Body of pancreas (tissue), 4 donors: Measurements from ENCODE around the gene BMP7. TPM values are rescaled to one million over a fixed set of nuclear protein-coding genes. Genes with fewer than 3 reads are reported as not detected.
"Not testable (repeated sequence)": the region's sequence is repeated elsewhere in the genome, so short reads cannot be mapped to it uniquely, and the experiment has no call there.

Experiments
- ATAC-seq: fragments of 150-250 bp; one replicate; pipeline ENCODE4 v1.9.1; 2016
- DNase-seq, 4 donors: peaks; one replicate each; pipeline ENCODE4 v3.0.0-alpha.2; 2019
- H3K27ac ChIP-seq, 4 donors: fragments of 200-600 bp; sonication (generic); 1 replicate in 3 of 4; 2 replicates in 1 of 4; pipeline versions ENCODE4 v1.5.1 to v1.6.1; 2016 to 2019; ENCODE audit warnings: mild to moderate bottlenecking in 1 of 4, mixed read lengths in 1 of 4, moderate library complexity in 1 of 4
- H3K27me3 ChIP-seq, 2 donors: fragments of 200-600 bp; sonication (generic); one replicate each; pipeline ENCODE4 v1.6.0; 2016; ENCODE audit warnings: mild to moderate bottlenecking in 1 of 2
- H3K36me3 ChIP-seq, 2 donors: fragments of 200-600 bp; sonication (generic); replicated peaks in 1 of 2; 2 replicates each; pipeline ENCODE4 v1.5.1; 2016; ENCODE audit warnings: low read depth in 2 of 2; ENCODE audit not compliant: insufficient read depth in 1 of 2
- H3K4me1 ChIP-seq: fragments of 200-600 bp; sonication (generic); one replicate; pipeline ENCODE4 v1.6.0; 2016
- H3K4me3 ChIP-seq, 2 donors: fragments of 200-600 bp; sonication (generic); 1 replicate in 1 of 2; 2 replicates in 1 of 2; pipeline ENCODE4 v1.5.1; 2016 to 2019
- H3K9me3 ChIP-seq, 3 donors: fragments of 200-600 bp; sonication (generic); 1 replicate in 2 of 3; 2 replicates in 1 of 3; pipeline ENCODE4 v1.5.1; 2016
- POLR2A ChIP-seq, 3 donors: fragments of 450-650 bp; IDR thresholded peaks; one replicate each; pipeline ENCODE4 v1.6.1; 2016; ENCODE audit warnings: antibody characterized with exemption in 3 of 3, mild to moderate bottlenecking in 2 of 3
- WGBS, 2 donors: methylation state at CpG; one replicate each; pipeline ENCODE4 v1.1.5; 2017; 5-methylcytosine and 5-hydroxymethylcytosine counted together
- intact Hi-C: fragments of 100-400 bp; cut with DNase I; formaldehyde crosslinking; loops from one replicate; pipeline ENCODE4 v1.15.1; 2023
- total RNA-seq, 2 donors: library from RNA; depleted of rRNA; stranded (reverse); fragments of >200 nt; gene quantifications; one replicate each; pipeline ENCODE4 v1.1.0, GENCODE V29; 2016
- TF ChIP-seq, protein P1 (sequence below), 7 experiments: fragments of 450-650 bp in 4 of 7; fragments of 200-600 bp in 3 of 7; sonication (generic) in 3 of 7; IDR thresholded peaks; one replicate each; pipeline ENCODE4 v1.5.1; 2016 to 2019; ENCODE audit warnings: antibody characterized with exemption in 7 of 7

Gene BMP7
- total RNA-seq, 2 donors from 2014 or later: 4.2 TPM; not detected in 1

DNA sequence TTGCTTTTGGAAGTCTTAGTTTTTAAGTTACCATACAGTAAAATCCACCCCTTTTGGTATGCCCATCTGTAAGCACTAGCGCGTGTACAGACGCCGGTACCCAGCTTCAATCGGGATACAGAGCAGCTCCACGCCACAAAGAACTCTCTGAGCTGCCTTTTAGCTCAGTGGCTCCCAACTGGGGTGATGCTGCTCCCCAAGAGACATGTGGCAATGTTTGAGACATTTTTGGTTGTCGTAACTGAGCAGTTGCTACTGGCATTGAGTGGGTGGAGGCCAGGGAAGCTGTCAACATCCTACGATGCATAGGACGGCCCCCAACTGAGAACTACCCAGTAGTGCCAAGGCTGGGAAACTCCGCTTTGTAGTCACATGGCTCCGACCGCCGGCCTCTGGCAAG lies 73.3 kb downstream of the BMP7 start:
- Histone ChIP-seq H3K4me3 (no peak overlapping the region), H3K9me3 (no peaks in the 10 kb centered on the region), H3K27ac (no peak overlapping the region), H3K36me3 (no peaks in the 10 kb centered on the region), H3K4me1 (peaks cover 12% of the 10 kb centered on the region), H3K27me3 (no peaks in the 10 kb centered on the region)
- TF ChIP-seq, protein P1, sequence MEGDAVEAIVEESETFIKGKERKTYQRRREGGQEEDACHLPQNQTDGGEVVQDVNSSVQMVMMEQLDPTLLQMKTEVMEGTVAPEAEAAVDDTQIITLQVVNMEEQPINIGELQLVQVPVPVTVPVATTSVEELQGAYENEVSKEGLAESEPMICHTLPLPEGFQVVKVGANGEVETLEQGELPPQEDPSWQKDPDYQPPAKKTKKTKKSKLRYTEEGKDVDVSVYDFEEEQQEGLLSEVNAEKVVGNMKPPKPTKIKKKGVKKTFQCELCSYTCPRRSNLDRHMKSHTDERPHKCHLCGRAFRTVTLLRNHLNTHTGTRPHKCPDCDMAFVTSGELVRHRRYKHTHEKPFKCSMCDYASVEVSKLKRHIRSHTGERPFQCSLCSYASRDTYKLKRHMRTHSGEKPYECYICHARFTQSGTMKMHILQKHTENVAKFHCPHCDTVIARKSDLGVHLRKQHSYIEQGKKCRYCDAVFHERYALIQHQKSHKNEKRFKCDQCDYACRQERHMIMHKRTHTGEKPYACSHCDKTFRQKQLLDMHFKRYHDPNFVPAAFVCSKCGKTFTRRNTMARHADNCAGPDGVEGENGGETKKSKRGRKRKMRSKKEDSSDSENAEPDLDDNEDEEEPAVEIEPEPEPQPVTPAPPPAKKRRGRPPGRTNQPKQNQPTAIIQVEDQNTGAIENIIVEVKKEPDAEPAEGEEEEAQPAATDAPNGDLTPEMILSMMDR (IDR thresholded peaks at IDR 0.05): no peak
- no peak for TF ChIP-seq POLR2A (IDR thresholded peaks at IDR 0.05)
- 88 to 91% methylated on average over 13 of the region's 13 CpGs for WGBS, 2 donors
- ATAC-seq: no peak
- intact Hi-C loops: no loop called here
- no peak for DNase-seq

DNA sequence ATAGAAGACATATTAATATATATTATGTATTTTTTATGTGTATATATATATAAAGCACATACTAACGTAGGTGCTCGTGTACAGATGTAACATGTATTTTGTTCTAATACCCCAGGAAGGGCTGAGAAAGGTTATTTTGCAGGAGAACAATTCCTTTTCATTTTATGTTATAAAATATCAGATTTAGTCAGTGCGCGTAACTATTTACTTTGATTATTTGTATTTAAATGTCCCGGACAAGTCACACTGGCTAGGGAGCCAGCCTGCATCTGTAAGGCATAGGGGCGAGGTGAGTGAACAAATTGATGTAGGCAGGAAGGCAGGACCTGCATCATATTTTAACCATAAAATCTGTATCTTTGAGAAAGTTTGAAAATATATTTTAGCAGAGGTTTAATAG lies 74.1 kb downstream of the BMP7 start:
- no peak for TF ChIP-seq POLR2A (IDR thresholded peaks at IDR 0.05)
- TF ChIP-seq, protein P1 (IDR thresholded peaks at IDR 0.05): no peak
- Histone ChIP-seq H3K4me1 (peaks cover 4% of the 10 kb centered on the region), H3K27me3 (no peaks in the 10 kb centered on the region), H3K36me3 (no peaks in the 10 kb centered on the region), H3K27ac (no peak overlapping the region), H3K4me3 (no peak overlapping the region), H3K9me3 (no peaks in the 10 kb centered on the region)
- intact Hi-C loops: no loop called here
- WGBS, 2 donors: 71 to 75% methylated on average over 6 of the region's 6 CpGs
- DNase-seq: no peak
- no peak for ATAC-seq

DNA sequence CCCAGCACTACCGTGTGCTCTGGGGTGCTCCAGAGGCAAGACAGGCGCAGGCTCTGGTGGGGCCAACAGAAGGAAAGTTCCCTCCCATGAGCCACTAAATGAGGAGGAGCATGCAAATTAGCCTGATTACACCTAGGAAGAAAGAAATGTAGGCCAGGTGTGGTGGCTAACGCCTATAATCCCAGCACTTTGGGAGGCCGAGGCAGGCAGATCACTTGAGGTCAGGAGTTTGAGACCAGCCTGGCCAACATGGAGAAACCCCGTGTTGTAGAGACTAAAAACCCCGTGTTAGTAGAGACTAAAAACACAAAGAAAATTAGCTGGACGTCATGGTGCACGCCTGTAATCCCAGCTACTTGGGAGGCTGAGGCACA lies 75.2 kb downstream of the BMP7 start:
- H3K4me1 ChIP-seq, H3K9me3 ChIP-seq, H3K36me3 ChIP-seq, ATAC-seq, H3K27me3 ChIP-seq, intact Hi-C loops, DNase-seq, H3K4me3 ChIP-seq, H3K27ac ChIP-seq: not testable (repeated sequence)
- WGBS, 2 donors: 87% methylated on average over 8 of the region's 8 CpGs

DNA sequence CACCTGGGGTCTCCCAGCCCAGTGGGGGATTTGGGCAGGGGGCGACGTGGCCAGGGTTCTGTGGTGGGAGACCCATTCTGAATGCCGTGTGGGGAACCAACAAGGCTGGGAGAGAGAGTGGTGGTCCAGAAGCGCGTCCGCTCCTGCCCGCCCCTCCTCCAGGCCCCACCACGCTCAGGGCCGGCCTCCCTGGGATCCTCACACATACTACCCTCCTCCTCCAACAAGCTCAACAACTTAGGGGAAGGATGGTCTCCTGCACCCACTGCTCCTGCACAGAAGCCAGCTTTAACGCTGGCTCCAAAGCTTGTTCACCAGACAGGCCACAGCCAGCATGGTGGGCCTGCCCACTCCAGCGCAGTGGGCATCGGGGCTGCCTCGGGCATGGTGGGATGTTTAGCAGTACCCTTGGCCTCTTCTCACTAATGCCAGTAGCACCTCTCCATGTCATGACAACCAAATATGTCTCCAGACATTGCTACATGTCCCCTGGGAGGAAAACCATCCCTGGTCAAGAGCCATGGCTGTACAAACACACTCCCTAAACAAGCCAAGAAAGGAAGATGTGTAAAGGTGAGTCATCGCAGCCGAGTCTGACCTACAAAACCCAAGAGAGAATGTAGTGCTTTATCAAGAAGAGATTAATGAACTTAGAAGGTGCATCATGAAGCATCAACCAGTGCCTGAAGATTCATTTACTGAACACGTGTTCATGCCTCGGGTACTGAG lies 75.7 kb downstream of the BMP7 start:
- DNase-seq (no peak), ATAC-seq (no peak)
- intact Hi-C loops: no loop called here

DNA sequence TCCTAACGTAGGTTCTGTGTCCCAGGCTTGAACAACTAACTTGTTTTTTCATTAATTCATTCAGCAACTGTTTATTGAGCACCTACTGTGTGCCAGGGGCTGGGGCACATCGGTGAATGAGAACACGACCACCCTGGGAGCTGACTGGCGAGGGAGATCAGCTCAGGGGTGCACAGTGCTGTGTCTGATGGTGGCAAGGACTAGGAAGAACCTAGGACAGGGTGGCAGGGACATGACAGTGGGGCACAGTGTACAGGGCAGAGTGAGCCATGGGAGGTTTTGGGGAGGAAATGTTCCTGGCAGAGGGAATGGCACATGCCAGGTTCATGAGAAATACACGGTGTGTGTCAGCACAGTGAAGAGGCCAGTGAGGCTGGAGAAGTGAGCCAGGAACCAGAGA lies 76.7 kb downstream of the BMP7 start:
- no peaks in the 10 kb centered on the region for H3K9me3 ChIP-seq
- DNase-seq (no peak), ATAC-seq (no peak)
- no peaks in the 10 kb centered on the region for H3K4me1 ChIP-seq
- H3K36me3 ChIP-seq: no peaks in the 10 kb centered on the region
- no peak overlapping the region for H3K27ac ChIP-seq
- no peak overlapping the region for H3K4me3 ChIP-seq
- H3K27me3 ChIP-seq: no peaks in the 10 kb centered on the region
- intact Hi-C loops: no loop called here
- TF ChIP-seq, protein P1 (IDR thresholded peaks at IDR 0.05): no peak
- TF ChIP-seq POLR2A (IDR thresholded peaks at IDR 0.05): no peak
- WGBS, 2 donors: 84% methylated on average over 5 of the region's 5 CpGs

More for the DNA sequence above, 75.7 kb downstream of the BMP7 start:
- Histone ChIP-seq H3K27me3 (no peaks in the 10 kb centered on the region), H3K27ac (no peak overlapping the region), H3K36me3 (no peaks in the 10 kb centered on the region), H3K9me3 (no peaks in the 10 kb centered on the region), H3K4me3 (no peak overlapping the region), H3K4me1 (no peaks in the 10 kb centered on the region)
- WGBS, 2 donors: 88 to 90% methylated on average over 14 to 17 of the region's 17 CpGs
- TF ChIP-seq, protein P1 (IDR thresholded peaks at IDR 0.05): no peak
- TF ChIP-seq POLR2A (IDR thresholded peaks at IDR 0.05): no peak
